PC-3 (cell line): ENCODE measurements around the gene TC2N.

Source experiments
- EZH2 ChIP-seq: fragments of 300-600 bp; sonication (generic); IDR thresholded peaks from one replicate; pipeline ENCODE4 v1.6.1; 2017; ENCODE audit warnings: antibody characterized with exemption, mild to moderate bottlenecking, low read length; ENCODE audit not compliant: unreplicated experiment
- EZH2phosphoT487 ChIP-seq: fragments of 300-600 bp; sonication (generic); IDR thresholded peaks from 2 replicates; pipeline ENCODE4 v1.6.1; 2018; ENCODE audit warnings: mild to moderate bottlenecking, antibody characterized with exemption, low read length, borderline replicate concordance
- TF ChIP-seq, protein P1 (sequence below): fragments of 300-600 bp; sonication (generic); conservative IDR thresholded peaks from 2 replicates; pipeline ENCODE4 v1.5.1; 2017; ENCODE audit warnings: antibody characterized with exemption, low read depth, mild to moderate bottlenecking, low read length

DNA sequence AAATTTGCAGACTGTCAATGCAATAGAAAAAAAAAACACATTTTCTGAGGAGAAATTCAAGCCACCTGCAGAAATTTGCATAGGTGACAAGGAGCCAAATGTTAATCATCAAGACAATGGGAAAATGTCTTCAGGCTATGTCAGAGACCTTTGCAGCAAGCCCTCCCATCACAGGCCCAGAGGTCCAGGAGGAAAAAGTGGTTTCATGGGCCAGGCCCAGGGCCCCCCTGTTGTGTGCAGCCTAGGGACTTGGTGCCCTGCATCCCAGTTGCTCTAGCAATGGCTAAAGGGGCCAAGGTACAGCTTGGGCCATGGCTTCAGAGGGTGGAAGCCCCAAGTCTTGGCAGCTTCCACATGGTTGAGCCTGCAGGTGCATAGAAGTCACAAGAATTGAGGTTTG is 60.6 kb downstream of the TC2N start:
- TF ChIP-seq, protein P1, sequence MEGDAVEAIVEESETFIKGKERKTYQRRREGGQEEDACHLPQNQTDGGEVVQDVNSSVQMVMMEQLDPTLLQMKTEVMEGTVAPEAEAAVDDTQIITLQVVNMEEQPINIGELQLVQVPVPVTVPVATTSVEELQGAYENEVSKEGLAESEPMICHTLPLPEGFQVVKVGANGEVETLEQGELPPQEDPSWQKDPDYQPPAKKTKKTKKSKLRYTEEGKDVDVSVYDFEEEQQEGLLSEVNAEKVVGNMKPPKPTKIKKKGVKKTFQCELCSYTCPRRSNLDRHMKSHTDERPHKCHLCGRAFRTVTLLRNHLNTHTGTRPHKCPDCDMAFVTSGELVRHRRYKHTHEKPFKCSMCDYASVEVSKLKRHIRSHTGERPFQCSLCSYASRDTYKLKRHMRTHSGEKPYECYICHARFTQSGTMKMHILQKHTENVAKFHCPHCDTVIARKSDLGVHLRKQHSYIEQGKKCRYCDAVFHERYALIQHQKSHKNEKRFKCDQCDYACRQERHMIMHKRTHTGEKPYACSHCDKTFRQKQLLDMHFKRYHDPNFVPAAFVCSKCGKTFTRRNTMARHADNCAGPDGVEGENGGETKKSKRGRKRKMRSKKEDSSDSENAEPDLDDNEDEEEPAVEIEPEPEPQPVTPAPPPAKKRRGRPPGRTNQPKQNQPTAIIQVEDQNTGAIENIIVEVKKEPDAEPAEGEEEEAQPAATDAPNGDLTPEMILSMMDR, result no peak
- TF ChIP-seq EZH2phosphoT487 (no peak), EZH2 (no peak)
